SK-N-DZ (cell line): ENCODE measurements around the gene SOX21.

Experiments
- DNase-seq: peaks from one replicate; pipeline ENCODE4 v3.0.0-alpha.2; 2015; ENCODE audit warnings: low spot score

The SOX21 gene

GRCh38 chr13:94709001-94709834 is 3.1 kb downstream of the SOX21 start:
- DNase-seq, result no peak

GRCh38 chr13:94708031-94708859 is 4.1 kb downstream of the SOX21 start:
- no peak for DNase-seq

GRCh38 chr13:94707400-94708021 is 4.8 kb downstream of the SOX21 start:
- no peak for DNase-seq

- no peak for DNase-seq
Measured at GRCh38 chr13:94706843-94707399, 5.4 kb downstream of the SOX21 start.

- DNase-seq, result no peak
Measured at GRCh38 chr13:94706101-94706842, 6.1 kb downstream of the SOX21 start.

- no peak for DNase-seq
Measured at GRCh38 chr13:94705081-94706030, 7.0 kb downstream of the SOX21 start.

GRCh38 chr13:94704377-94705080 is 7.8 kb downstream of the SOX21 start:
- no peak for DNase-seq

- no peak for DNase-seq
Measured at GRCh38 chr13:94703721-94704314, 8.5 kb downstream of the SOX21 start.

GRCh38 chr13:94703271-94703670 is 9.1 kb downstream of the SOX21 start:
- DNase-seq, result no peak

- no peak for DNase-seq
Measured at GRCh38 chr13:94702181-94703041, 9.9 kb downstream of the SOX21 start.

- no peak for DNase-seq
Measured at GRCh38 chr13:94701313-94702180, 10.8 kb downstream of the SOX21 start.

- no peak for DNase-seq
Measured at GRCh38 chr13:94700536-94700935, 11.8 kb downstream of the SOX21 start.

GRCh38 chr13:94700051-94700535 is 12.3 kb downstream of the SOX21 start:
- DNase-seq, result no peak

- no peak for DNase-seq
Measured at GRCh38 chr13:94696171-94696570, 16.2 kb downstream of the SOX21 start.

- no peak for DNase-seq
Measured at GRCh38 chr13:94692030-94692429, 20.3 kb downstream of the SOX21 start.

- no peak for DNase-seq
Measured at GRCh38 chr13:94683409-94683808, 28.9 kb downstream of the SOX21 start.

- no peak for DNase-seq
Measured at GRCh38 chr13:94682229-94682628, 30.1 kb downstream of the SOX21 start.
